Activated T-helper 2 cell treated with anti-CD3 and anti-CD28 coated beads, Interferon-gamma antibody, Interleukin-2, Interleukin-4, amounts not matched to agents 10 μg/mL and 5 μg/mL and 100 μg/mL, durations not matched to agents 14 hours and 24 hours and 36 hours (primary cell): ENCODE data around the gene FMN1. TPM values are rescaled to one million over a fixed set of nuclear protein-coding genes. Genes with fewer than 3 reads are reported as not detected.
"Not testable (repeated sequence)": the region's sequence is repeated elsewhere in the genome, so short reads cannot be mapped to it uniquely, and the experiment has no call there.

Experiments used
- DNase-seq: peaks from one replicate; pipeline ENCODE4 v3.0.0; 2021; ENCODE audit warnings: low spot score
- H3K27ac Mint-ChIP-seq: one replicate; pipeline ENCODE4 v1.8.0; 2021; ENCODE audit warnings: mixed read lengths
- H3K27me3 Mint-ChIP-seq: one replicate; pipeline ENCODE4 v1.8.0; 2021; ENCODE audit warnings: low read depth, mixed read lengths
- H3K36me3 Mint-ChIP-seq: one replicate; pipeline ENCODE4 v1.8.0; 2021; ENCODE audit warnings: low read depth, mixed read lengths
- H3K4me1 Mint-ChIP-seq: one replicate; pipeline ENCODE4 v1.8.0; 2021; ENCODE audit warnings: low read depth, mixed read lengths
- H3K4me3 Mint-ChIP-seq: one replicate; pipeline ENCODE4 v1.8.0; 2021; ENCODE audit warnings: low read depth, mild to moderate bottlenecking, moderate library complexity, mixed read lengths
- H3K9me3 Mint-ChIP-seq: one replicate; pipeline ENCODE4 v1.8.0; 2021; ENCODE audit warnings: mixed read lengths
- intact Hi-C: fragments of 100-400 bp; cut with micrococcal nuclease; formaldehyde crosslinking; loops from one replicate; pipeline ENCODE4 v1.15.1; 2023
- total RNA-seq: library from RNA; stranded (reverse); gene quantifications from 2 replicates; pipeline ENCODE4 v1.2.3, GENCODE V29; 2022

Gene FMN1
- total RNA-seq, 1 donor from 2014 or later = 0.02 TPM

GRCh38 chr15:32859251-32859650 is 335.3 kb downstream of the FMN1 start:
- intact Hi-C loops = no loop called here
- no peaks in the 10 kb centered on the region for H3K36me3 Mint-ChIP-seq
- H3K9me3 Mint-ChIP-seq = no peaks in the 10 kb centered on the region
- no peak for DNase-seq
- no peak overlapping the region for H3K27ac Mint-ChIP-seq
- peaks cover 3% of the 10 kb centered on the region for H3K27me3 Mint-ChIP-seq
- no peak overlapping the region for H3K4me3 Mint-ChIP-seq
- peaks cover 2% of the 10 kb centered on the region for H3K4me1 Mint-ChIP-seq

- no peak for DNase-seq
- Mint-ChIP-seq H3K36me3 (no peaks in the 10 kb centered on the region), H3K27ac (no peak overlapping the region), H3K4me3 (no peak overlapping the region), H3K27me3 (peaks cover 3% of the 10 kb centered on the region), H3K9me3 (no peaks in the 10 kb centered on the region), H3K4me1 (no peaks in the 10 kb centered on the region)
- intact Hi-C loops = no loop called here
These were observed 336.8 kb downstream of the FMN1 start for GRCh38 chr15:32857732-32858131.

GRCh38 chr15:32856753-32857152 is 337.8 kb downstream of the FMN1 start:
- H3K36me3 Mint-ChIP-seq = no peaks in the 10 kb centered on the region
- intact Hi-C loops = no loop called here
- no peaks in the 10 kb centered on the region for H3K9me3 Mint-ChIP-seq
- DNase-seq = no peak
- no peak overlapping the region for H3K27ac Mint-ChIP-seq
- H3K27me3 Mint-ChIP-seq = peaks cover 5% of the 10 kb centered on the region
- H3K4me1 Mint-ChIP-seq = no peaks in the 10 kb centered on the region
- no peak overlapping the region for H3K4me3 Mint-ChIP-seq

GRCh38 chr15:32855942-32856341 is 338.6 kb downstream of the FMN1 start:
- Mint-ChIP-seq H3K36me3 (no peaks in the 10 kb centered on the region), H3K4me3 (no peak overlapping the region), H3K27ac (no peak overlapping the region), H3K27me3 (peaks cover 5% of the 10 kb centered on the region), H3K4me1 (no peaks in the 10 kb centered on the region), H3K9me3 (no peaks in the 10 kb centered on the region)
- intact Hi-C loops = no loop called here
- no peak for DNase-seq

GRCh38 chr15:32853592-32853991 is 340.9 kb downstream of the FMN1 start:
- no peak overlapping the region for H3K27ac Mint-ChIP-seq
- H3K4me1 Mint-ChIP-seq = no peaks in the 10 kb centered on the region
- H3K4me3 Mint-ChIP-seq = no peak overlapping the region
- intact Hi-C loops = no loop called here
- DNase-seq = no peak
- H3K9me3 Mint-ChIP-seq = no peaks in the 10 kb centered on the region
- H3K27me3 Mint-ChIP-seq = peaks cover 2% of the 10 kb centered on the region
- no peaks in the 10 kb centered on the region for H3K36me3 Mint-ChIP-seq

GRCh38 chr15:32852771-32853170 is 341.7 kb downstream of the FMN1 start:
- intact Hi-C loops = no loop called here
- Mint-ChIP-seq H3K27me3 (peaks cover 2% of the 10 kb centered on the region), H3K9me3 (no peaks in the 10 kb centered on the region), H3K27ac (no peak overlapping the region), H3K4me1 (no peaks in the 10 kb centered on the region), H3K36me3 (no peaks in the 10 kb centered on the region), H3K4me3 (no peak overlapping the region)
- no peak for DNase-seq

GRCh38 chr15:32852017-32852416 is 342.5 kb downstream of the FMN1 start:
- no peak for DNase-seq
- Mint-ChIP-seq H3K36me3 (no peaks in the 10 kb centered on the region), H3K4me1 (no peaks in the 10 kb centered on the region), H3K9me3 (no peaks in the 10 kb centered on the region), H3K4me3 (no peak overlapping the region), H3K27ac (no peak overlapping the region), H3K27me3 (peaks cover 2% of the 10 kb centered on the region)
- intact Hi-C loops = no loop called here

- peaks cover 2% of the 10 kb centered on the region for H3K27me3 Mint-ChIP-seq
- DNase-seq = no peak
- no peak overlapping the region for H3K27ac Mint-ChIP-seq
- H3K36me3 Mint-ChIP-seq = no peaks in the 10 kb centered on the region
- H3K4me1 Mint-ChIP-seq = no peaks in the 10 kb centered on the region
- H3K4me3 Mint-ChIP-seq = no peak overlapping the region
- H3K9me3 Mint-ChIP-seq = no peaks in the 10 kb centered on the region
- intact Hi-C loops = no loop called here
These were observed 342.9 kb downstream of the FMN1 start for GRCh38 chr15:32851572-32851971.

GRCh38 chr15:32849769-32850668 is 344.5 kb downstream of the FMN1 start:
- Mint-ChIP-seq H3K9me3 (no peaks in the 10 kb centered on the region), H3K27ac (no peak overlapping the region), H3K27me3 (peaks cover 2% of the 10 kb centered on the region), H3K4me1 (no peaks in the 10 kb centered on the region), H3K4me3 (no peak overlapping the region), H3K36me3 (no peaks in the 10 kb centered on the region)
- DNase-seq = no peak
- intact Hi-C loops = no loop called here

GRCh38 chr15:32846671-32847070 is 347.8 kb downstream of the FMN1 start:
- not testable (repeated sequence) for H3K27me3 Mint-ChIP-seq, H3K4me1 Mint-ChIP-seq, H3K36me3 Mint-ChIP-seq

GRCh38 chr15:32844118-32844711 is 350.3 kb downstream of the FMN1 start:
- H3K4me3 Mint-ChIP-seq = no peak overlapping the region
- no peaks in the 10 kb centered on the region for H3K9me3 Mint-ChIP-seq
- no peaks in the 10 kb centered on the region for H3K36me3 Mint-ChIP-seq
- intact Hi-C loops = no loop called here
- no peak for DNase-seq
- H3K27me3 Mint-ChIP-seq = no peaks in the 10 kb centered on the region
- H3K4me1 Mint-ChIP-seq = no peaks in the 10 kb centered on the region
- no peak overlapping the region for H3K27ac Mint-ChIP-seq

More at GRCh38 chr15:32846671-32847070, 347.8 kb downstream of the FMN1 start:
- intact Hi-C loops, DNase-seq, H3K9me3 Mint-ChIP-seq, H3K4me3 Mint-ChIP-seq, H3K27ac Mint-ChIP-seq: not testable (repeated sequence)

- H3K27ac Mint-ChIP-seq = no peak overlapping the region
These were observed 351.2 kb downstream of the FMN1 start for GRCh38 chr15:32843219-32843815.

GRCh38 chr15:32842081-32842480 is 352.4 kb downstream of the FMN1 start:
- DNase-seq = no peak
- H3K36me3 Mint-ChIP-seq = no peaks in the 10 kb centered on the region
- no peaks in the 10 kb centered on the region for H3K4me1 Mint-ChIP-seq
- intact Hi-C loops = no loop called here
- H3K27ac Mint-ChIP-seq = no peak overlapping the region
- H3K9me3 Mint-ChIP-seq = no peaks in the 10 kb centered on the region
- no peak overlapping the region for H3K4me3 Mint-ChIP-seq
- H3K27me3 Mint-ChIP-seq = peaks cover 3% of the 10 kb centered on the region

More at GRCh38 chr15:32843219-32843815, 351.2 kb downstream of the FMN1 start:
- intact Hi-C loops = no loop called here
- H3K36me3 Mint-ChIP-seq = no peaks in the 10 kb centered on the region
- H3K4me1 Mint-ChIP-seq = no peaks in the 10 kb centered on the region
- H3K4me3 Mint-ChIP-seq = no peak overlapping the region
- no peaks in the 10 kb centered on the region for H3K9me3 Mint-ChIP-seq
- H3K27me3 Mint-ChIP-seq = no peaks in the 10 kb centered on the region
- no peak for DNase-seq
